NCI-H2081 treated with DMSO at 0.1 percent for 48 hours (cell line): ENCODE results near the gene SPATA18.

Source experiments
- DNase-seq: peaks from one replicate; lab custom pipeline; 2025; lab: John Stamatoyannopoulos, UW

SPATA18 gene

GRCh38 chr4:52051213-52051614, at the start of gene SPATA18:
Gene SPATA18, plus strand, starts transcription at chr4:52051304. Its CDS starts 401 bp downstream, at chr4:52051705.
- DNase-seq, result no peak

- DNase-seq, result no peak
Measured at GRCh38 chr4:52001616-52002015, 49.5 kb upstream of the SPATA18 start.

GRCh38 chr4:52004414-52004813, 46.7 kb upstream of the SPATA18 start:
- no peak for DNase-seq

- no peak for DNase-seq
Measured at GRCh38 chr4:52005604-52006273, 45.4 kb upstream of the SPATA18 start.

GRCh38 chr4:52006887-52007286, 44.2 kb upstream of the SPATA18 start:
- no peak for DNase-seq

- no peak for DNase-seq
Measured at GRCh38 chr4:52010986-52011385, 40.1 kb upstream of the SPATA18 start.

GRCh38 chr4:52012651-52013050, 38.5 kb upstream of the SPATA18 start:
- no peak for DNase-seq

GRCh38 chr4:52014903-52015302, 36.2 kb upstream of the SPATA18 start:
- DNase-seq, result no peak

- DNase-seq, result no peak
Measured at GRCh38 chr4:52015366-52015765, 35.7 kb upstream of the SPATA18 start.

GRCh38 chr4:52016981-52017380, 34.1 kb upstream of the SPATA18 start:
- DNase-seq, result no peak

GRCh38 chr4:52017814-52018213, 33.3 kb upstream of the SPATA18 start:
- no peak for DNase-seq

- no peak for DNase-seq
Measured at GRCh38 chr4:52019936-52020657, 31.0 kb upstream of the SPATA18 start, which contains the start of gene LRRC66. Gene LRRC66, minus strand, starts transcription at chr4:52020363. Its CDS starts 2,750 bp downstream, at chr4:52017613.

GRCh38 chr4:52028970-52029369, 22.1 kb upstream of the SPATA18 start:
- DNase-seq, result no peak

- no peak for DNase-seq
Measured at GRCh38 chr4:52032005-52032404, 19.1 kb upstream of the SPATA18 start.

- no peak for DNase-seq
Measured at GRCh38 chr4:52035190-52035589, 15.9 kb upstream of the SPATA18 start.

GRCh38 chr4:52036886-52037530, 14.1 kb upstream of the SPATA18 start:
- no peak for DNase-seq

GRCh38 chr4:52037689-52038102, 13.4 kb upstream of the SPATA18 start:
- no peak for DNase-seq

- DNase-seq, result no peak
Measured at GRCh38 chr4:52038103-52038912, 12.8 kb upstream of the SPATA18 start, which contains the start of gene SGCB. Gene SGCB, minus strand, starts transcription at chr4:52038299. Its CDS starts 40 bp downstream, at chr4:52038259.

- no peak for DNase-seq
Measured at GRCh38 chr4:52045028-52045427, 6.1 kb upstream of the SPATA18 start.

GRCh38 chr4:52049266-52049665, 1.8 kb upstream of the SPATA18 start:
- DNase-seq, result no peak

- DNase-seq, result no peak
Measured at GRCh38 chr4:52051615-52052474, 741 bp downstream of the SPATA18 start.
